Stimulated activated naive CD4-positive, alpha-beta T cell (primary cell): ENCODE results near the gene CABP4.
A peak's percentile ranks its signal among the peaks of the same experiment; 100 is the strongest.

Experiments
- DNase-seq, 6 experiments: peaks; one replicate each; lab custom pipeline; 2025; lab: John Stamatoyannopoulos, UW

CABP4 gene

DNA sequence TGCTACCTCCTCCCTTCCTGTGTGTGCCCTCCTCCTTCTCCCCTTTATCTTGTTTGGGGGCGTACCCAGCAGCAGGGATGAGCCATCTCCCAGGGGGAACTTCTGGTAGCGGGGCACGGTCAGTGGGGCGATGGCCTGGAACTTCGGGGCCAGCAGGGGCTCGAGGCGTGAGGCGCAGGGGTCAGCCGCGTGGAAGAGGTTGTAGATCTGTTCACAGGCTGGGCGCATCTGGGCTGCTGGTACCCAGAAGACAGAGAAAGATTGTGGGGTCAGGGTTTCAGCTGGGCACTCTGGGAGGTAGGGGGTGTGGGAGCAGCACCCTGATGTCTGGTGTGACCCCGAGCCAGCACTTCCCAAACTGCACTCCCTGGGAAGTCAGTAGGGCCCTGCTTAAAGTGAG lies 41.0 kb downstream of the CABP4 start:
- DNase-seq = no peak

DNA sequence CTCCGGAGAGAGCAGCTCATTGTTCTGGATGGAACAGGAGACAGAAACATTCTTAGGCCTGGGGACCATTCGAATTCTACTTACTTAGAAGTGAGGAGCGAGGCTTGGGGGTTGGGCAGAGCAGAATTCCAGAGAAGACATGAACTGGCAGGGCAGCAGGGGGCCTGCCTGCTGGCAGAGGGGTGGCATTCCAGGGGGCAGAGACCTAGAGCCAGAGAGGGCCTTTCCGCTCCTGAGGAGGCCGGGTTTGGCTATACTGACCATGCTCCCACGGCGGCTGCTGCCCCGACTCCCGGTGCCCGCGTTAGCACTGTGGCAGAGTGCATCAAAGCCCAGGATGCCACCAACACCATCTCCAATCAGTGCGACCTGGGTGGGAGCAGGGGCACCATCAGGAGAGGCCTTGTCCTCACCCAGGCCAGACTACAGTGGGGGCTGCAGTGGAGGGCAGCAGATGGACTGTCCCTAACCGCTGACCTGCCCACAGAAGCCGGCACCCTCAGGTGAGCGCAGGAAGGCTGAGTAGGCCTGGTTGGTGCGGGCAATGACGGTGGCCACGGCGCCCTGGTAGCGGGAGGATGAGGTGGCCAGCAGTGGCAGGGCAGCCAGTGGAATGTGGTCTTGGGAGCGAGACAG lies 42.6 kb downstream of the CABP4 start:
- no peak for DNase-seq

DNA sequence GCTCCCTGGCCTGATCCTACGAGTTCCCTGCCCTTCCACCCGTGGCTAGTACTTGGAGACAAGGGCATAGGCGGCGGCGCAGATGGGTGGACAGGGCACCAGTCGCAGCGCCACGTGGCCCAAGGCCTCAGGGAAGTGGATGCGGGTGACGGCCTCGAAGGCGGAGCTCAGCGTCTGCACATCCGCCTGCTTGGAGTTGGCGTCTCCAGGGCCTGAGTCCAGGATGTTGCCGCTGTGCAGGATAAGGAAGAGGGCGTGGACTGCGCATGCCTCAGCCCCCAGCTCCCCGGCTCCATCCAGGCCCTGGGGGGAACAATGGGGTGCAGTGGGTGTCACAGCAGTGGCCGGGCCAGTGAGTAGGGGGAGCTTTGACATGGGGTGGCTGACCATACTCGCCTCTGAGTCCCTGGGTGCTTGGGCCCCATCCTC lies 43.4 kb downstream of the CABP4 start:
- no peak for DNase-seq

DNA sequence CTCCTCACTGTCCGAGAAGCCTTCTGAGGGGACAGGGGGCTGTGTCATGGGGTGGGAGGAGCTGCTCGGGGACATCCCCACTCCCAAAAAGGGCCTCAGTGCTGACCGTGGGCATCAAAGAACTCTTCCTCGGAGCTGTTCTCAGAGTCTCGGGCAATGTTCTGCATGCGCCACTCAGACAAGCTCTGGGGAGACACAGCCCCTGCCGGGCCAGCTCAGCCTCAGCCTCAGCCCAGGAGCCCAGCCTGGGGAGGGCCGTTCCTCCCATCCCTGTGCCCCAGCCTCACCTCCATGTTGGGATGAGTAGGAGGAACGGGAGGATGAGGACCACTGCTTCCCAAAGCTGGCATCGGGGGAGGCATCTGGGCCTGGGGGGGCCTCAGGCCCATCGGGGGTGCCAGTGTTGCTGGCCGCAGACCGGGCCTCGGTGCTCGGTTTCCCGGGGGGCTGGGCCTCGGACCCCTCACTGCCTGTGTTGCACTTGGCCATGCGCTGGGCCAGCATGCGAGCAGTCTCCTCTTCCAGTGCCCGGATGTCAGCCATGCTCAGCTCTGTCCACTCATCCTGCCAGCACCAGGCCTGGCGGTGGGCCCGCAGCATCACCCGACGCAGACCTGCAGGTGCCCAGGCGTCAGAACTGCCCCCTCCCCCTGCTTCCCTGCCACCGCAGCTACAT lies 44.8 kb downstream of the CABP4 start:
- no peak for DNase-seq

DNA sequence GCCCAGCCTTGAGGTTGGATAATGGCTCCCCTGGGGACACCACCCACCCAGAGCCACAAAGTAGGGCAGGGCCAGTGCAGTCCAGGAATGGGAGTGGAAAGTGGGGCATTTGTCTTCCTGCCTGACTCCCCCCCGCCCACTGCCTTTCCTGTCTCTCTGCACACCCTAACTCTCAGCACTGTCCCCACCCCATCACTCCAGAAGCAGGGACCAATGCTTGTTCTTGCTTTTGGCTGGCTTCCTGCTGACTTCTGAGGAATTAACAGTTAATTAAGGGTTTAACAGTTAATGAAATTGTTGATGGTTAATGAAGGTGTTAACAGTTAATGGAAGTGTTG lies 45.3 kb downstream of the CABP4 start:
- DNase-seq = no peak

DNA sequence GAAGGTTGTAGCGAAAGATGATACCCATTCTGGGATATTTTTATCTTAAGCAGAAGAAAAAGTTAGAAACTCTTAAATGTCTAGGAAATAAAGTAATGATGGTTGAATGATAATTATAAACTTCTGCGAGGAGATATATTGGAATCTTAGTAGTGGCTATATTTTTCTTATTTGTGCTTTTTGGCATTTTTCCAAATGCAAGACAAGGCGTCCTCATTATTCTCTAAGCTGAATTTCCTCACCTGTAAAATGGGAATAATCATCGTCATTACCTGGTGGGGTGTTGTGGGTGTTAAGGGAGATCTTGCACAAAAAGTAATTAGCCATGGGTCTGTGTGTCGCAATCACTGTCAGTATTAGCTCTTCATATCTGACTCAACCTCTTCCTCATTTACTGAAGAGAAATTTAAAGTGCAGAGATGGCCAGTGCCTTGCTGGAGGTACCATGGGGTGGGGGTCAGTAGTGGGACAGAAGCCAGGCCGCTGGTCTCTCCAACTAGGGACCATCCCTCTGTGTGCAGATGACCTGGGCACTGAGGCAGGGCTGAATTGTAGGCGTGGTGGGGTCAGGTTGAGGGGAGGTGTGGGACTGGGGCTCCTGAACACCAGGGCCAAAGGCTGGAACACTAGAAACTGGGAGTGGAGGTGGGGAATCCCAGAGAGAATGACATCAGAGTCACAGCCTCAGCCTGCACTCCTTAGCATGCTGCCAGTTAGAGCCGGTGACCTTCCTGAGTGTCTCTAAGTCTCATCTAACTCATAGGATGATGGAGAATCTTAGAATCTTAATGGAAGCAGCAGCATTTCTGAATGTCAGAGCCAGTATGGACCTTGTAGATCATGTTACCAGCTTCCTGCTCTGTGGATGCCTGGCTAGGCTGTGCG lies 45.9 kb downstream of the CABP4 start:
- no peak for DNase-seq

DNA sequence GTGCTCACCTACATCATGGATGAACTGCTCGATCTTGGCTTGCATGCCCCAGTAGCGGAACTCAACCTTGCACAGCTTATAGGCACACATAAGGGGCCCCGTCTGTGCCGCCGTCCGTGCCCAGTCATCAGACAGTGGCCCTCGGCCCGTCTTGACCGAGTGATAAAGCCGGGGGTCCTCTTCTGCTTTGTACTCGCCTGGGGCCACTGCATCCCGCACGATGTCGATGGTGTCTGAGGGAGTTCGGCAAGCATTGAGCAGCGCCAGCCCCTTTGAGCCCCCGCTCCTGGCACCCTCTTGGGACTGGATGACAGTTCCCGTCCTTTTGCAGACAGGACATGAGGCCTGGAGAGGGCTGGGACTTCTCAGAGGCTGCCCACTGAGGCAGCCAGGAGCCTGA lies 46.7 kb downstream of the CABP4 start:
- no peak for DNase-seq

DNA sequence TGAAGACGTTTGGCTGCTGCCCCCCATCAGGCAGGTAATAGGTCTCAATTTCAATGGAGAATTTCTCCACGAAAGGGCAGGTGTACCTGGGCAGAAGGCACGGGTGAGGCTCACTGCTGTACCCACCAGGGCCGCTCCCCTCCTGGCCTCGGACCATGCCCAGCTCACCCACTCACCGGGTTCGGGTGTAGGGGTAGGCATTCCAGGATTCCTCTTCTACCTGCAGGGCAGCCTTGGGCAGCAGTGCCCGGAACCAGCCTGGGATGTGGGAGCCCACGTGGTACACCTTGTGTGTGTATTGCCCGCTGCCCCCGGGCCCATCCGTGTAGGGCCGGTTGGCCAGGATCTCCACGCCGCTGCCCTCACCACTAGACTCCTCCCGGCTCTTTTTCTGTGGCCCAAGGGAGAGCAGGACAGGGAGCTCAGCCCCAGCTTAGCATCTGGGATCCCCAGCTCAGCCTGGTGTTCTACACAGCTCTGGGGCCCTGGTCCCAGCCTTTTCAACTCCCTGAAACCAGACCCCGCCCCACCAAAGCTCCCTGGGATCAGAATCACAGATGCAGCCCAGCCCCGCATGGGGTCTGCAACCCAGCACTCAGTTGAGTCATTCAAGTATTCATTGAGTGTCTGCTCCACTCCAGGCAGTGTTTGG lies 47.3 kb downstream of the CABP4 start:
- no peak for DNase-seq

DNA sequence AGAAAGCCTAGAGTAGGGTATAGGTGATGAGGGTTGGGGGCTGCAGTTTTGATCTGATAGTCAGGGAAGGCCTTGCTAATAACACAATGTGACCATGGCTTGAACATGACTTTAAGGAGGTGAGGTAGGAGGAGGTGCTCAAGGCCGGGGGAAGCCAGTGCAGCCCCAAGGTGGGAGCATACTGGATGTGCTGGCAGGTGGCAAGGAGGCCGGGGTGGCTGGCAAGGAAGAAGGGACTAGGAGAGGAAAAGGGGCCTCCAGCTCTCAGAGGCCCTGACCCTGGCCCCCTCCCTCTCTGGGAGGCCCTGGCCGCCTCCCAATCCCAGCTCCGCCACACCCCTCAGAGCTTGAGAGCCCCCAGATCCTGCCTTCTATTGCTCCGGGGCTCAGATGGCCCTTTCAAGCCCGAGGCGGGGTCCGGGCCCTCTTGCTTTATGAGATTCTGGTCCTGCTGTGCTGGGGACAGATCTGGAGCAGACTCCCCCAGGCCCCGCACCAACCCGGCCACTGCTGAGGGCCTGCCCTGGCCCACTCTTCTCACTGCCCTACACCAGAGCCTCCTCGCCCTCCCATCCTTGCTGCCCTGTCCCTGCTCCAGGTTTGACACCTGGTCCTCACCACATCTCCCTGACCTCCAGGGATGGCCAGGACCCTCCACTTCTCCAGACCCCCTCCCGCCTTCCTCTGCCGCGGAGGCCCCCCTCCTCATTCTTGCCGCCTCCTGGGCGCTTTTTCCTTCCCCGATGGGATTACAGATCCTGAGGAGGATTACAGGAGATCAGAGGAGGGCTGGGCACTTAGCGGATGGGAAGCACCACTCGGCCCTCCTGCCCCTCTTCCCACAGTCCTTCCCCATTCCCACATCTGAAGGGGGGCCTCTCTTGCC lies 48.2 kb downstream of the CABP4 start:
- no peak for DNase-seq

DNA sequence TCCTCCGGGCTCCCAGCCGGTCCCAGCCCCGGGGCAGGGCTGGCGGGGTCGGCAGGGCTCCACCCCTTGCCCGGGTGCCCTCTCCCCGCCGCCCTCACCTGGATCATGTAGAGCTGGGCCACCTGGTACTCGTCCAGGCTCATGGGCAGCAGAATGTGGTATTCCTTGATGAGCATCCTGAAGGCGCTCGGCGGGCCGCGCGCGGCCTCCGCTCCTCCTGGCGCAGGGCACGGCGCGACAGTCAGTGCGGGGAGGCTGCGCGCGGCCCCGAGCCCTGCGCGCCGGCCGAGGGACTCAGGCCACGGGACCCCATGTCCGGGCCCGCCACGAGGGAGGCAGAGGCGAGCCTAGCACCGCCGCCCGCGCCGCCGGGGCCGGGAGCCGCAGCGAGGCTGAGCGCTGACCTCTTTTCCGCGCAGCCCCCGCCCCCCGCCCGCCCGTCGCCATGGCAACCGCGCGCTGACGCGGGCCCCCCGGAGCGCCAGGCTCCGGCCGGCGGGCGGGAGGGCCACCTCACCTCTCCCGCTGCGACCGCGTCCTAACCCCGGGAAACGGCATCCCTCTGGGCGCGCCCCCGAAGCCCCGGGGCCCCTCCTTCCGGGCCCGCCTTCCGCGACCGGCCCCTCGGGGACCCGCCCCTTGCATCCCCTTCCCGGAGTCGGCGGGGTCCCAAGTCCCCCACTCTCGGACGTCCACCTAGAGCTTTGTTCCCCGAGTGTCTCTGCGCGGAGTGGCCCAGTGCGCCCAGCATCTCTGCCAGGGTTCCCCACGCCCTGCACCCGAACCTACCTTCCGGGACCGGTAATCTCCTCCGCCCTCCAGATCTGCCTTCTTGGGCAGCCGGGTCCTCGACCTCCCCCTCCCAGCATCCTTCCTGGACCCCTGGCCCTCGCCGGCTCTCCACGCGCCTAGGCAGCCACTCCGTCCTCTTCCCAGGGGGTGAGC lies 49.1 kb downstream of the CABP4 start:
- DNase-seq = peak in 3 of 6 experiments; percentile 20 to 42 (median 36)

DNA sequence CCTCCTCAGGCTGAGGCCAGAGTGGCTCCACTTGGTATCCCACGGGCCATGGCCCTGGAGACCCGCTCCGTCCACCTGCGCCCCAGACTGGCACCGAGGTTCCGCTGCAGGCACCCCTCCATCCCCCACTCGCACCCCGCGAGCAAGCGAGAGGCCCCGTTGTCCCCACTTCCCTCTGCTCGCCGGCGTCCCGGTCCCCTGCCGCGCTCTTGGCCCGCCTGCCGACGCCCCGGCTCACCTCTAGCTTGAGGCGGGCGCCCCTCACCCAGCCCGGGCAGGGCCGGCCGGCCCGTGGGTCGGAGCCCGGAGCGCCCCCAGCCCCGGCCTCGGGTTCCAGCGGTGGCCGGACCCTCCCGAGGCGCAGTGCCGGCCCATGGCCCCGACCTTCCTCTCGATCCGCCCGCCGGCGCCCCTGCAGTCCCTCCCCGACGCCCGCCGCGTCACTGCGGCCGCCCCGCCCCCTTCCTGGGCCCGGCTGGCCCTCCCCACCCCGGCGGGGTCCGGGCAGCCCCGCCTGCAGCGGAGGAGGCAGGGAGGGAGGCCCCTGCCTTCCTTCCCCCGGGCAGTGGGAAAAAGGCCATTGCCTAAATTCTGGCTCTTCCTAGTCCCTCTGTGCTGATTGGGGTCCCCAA lies 49.9 kb downstream of the CABP4 start, which contains the start of gene PITPNM1:
PITPNM1 (minus strand) TSS at position 414 of the 632 bp plus-strand sequence. CDS start 1,183 bp downstream, outside the sequence.
- peak; percentile 26 to 70 (median 59) for DNase-seq

DNA sequence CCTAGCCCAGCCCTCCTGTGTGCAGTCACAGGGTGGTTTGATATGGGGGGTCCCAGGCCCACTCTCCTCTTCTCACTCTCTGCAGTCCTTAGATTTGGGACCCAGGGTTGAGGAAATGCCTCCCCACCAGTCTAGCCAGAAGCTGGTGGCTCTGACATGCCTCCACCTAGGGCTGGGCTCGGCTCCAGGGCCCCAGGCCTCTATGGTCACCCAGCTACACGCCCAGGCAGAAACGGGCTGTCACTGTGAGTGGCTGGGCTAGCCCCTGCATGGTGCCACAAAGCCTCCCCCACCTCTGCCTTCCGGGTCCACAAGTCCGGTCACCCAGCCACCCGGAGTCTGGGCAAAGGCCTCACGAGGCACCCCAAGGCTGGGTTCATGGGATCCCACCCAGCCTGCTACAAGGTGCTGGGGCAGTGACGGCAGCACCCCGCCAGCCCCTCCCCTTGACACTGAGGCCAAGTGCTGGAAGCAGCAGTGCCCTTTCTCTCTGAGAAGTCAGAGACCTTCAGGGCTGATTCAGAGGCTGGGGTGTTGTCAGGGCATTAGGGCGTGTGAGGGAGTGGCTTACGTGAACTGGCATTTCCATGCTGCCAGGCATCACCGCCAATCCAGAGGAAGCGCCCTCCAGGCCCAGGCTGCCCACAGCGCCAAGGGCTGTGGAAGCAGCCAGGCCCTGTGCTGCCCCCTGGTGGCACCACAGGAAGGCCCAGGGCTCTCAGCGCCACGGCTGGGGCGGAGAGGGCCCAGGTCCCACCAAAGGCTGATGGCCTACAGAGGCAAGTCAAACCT lies 50.6 kb downstream of the CABP4 start:
- DNase-seq = peak; percentile 80 to 87 (median 85)

DNA sequence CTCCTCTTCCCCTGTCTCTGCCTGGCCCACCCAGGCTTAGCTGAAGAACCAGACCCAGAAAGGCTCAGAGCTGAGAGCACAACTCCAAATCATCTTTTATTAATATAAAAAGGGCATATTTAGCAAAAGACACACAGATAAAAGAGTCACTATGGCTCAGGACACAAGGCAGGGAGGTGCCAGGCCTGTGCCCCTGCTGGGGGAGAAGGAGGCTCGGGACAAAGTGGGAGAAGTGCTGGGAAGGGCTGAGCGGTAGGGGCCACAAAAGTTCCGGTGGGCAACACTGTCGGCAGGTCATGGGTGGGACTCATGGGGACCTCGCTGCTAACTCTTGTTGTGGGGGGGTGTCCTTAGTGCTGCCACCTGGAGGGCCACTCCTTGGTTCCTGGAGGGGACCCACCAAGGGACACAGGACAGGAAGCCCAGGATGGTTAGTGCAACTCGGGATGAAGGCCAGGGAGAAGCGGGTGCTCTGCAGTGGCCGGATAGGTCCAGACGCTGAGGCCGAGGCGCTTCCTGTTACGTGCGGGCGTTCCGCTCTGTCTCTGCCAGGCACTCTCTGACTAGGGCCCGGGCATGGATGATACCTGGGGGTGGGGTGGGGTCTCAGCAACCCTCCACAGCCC lies 51.4 kb downstream of the CABP4 start:
- DNase-seq = no peak

DNA sequence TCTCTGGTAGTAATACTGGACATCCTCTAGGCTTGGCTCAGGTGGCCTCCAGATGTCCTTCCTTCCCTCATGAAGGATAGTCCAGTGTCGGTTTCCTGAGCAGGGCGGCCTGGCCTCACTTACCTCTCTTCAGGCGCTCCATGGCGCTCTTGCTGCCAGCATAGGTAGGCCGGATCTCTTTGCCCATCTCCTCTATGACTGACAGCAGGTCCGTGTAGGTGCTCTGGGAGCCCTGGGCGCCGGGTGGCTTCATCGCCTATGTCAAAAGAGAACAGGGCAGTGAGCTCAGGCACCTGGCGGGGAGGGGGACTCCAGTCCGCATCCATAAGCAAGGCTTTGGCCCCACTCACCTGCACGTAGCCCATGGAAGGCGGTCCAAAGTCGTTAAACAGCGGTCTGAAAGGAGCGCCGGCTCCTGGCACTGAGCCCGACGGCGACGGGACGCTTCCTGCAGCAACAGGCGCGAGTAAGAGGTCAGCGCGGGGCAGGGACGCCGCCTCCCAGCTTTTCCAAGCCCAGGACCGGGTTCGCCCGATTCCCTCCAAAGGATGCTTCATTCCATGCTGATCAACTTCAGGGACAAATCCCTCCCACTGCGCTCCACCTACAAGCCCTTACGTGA lies 52.2 kb downstream of the CABP4 start:
- DNase-seq = peak in 2 of 6 experiments; percentile 55 to 57

DNA sequence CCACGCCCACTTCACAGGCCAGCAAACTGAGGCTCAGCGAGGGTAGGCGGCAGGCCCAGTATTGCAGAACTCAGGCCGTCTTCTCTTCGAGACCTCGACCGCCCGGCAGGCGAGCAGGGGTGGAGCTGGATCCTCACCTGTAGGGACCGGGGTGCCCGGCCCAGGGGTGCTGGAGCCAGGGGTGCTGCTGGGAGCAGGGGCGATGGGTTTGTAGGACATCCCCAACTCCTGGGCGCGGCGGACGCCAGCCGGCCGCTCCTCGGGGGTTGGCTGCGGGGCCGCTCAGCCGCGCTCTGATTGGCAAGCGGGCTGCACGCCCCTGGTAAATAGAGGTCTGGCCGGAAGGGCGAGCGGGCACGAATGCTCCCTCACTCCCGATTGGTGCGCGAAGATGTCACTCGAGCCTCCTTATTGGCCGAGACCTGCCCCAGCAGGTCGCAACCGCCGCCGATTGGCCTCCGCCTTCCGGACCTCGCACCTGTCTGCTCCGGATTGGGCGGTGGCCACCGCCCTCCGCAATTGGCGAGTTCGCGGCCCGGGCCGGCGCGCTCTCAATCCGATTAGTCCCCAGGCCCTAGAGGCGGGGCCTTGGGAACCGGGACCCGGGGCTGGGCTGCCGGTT lies 52.8 kb downstream of the CABP4 start, which contains the start of gene CDK2AP2:
CDK2AP2 (minus strand) TSS at position 299 of the 622 bp plus-strand sequence; CDS start at position 219, 80 bp downstream.
- DNase-seq = peak; percentile 95 to 99 (median 98)

DNA sequence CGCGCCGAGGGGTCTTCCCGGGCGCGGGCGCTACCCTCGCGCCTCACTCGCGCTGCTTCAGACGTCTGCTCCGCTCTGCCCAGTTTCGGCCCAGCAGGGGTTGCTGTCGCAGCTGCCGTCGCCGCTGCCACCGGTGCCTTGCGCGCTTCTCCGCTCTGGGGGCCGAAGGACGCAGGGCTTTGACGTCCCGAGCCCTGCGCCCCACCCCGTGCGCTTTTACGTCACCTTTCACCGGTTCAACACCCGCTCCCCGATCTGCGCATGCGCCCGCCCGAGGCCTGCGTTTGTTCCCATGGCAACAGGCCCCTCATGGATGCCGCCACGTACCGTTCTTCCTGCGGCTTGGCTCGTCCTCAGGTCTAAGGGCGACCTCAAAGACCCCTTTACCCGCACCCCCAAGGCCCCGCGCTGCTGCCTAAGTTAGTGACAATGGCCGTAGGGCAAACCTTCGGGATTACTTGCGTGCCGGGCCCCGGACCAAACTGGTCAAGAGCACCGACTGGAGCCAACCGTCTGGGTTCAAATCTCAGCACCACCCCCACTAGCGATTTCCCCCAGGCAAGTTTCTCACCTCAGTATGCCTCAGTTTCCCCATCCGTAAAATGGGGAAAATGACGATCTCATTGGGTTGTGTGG lies 53.5 kb downstream of the CABP4 start:
- DNase-seq = peak; percentile 97 to 99 (median 99)

DNA sequence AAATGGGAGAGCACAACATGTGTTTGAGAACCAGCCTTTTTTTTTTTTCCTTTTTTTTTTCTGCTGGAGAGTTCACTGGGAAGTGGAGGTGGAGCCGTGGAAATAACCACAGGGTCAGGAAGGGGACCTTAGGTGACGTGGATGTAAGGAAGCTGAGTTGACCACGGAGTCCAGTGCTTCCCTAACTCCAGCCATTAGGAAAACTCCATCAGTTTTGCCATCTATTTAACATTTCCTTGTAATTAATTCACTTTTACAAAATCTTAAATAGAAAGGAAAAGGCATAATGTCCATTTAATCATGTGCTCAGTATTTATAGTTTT lies 54.8 kb downstream of the CABP4 start:
- DNase-seq = no peak
